GM21381 (cell line): ENCODE data around the gene UGP2.
A peak's percentile ranks its signal among the peaks of the same experiment; 100 is the strongest.
"Not testable (repeated sequence)": the region's sequence is repeated elsewhere in the genome, so short reads cannot be mapped to it uniquely, and the experiment has no call there.

Experiments
- ATAC-seq: cut with Tn5 transposase; IDR thresholded peaks from one replicate; pipeline ENCODE4 v1.9.1; 2021; ENCODE audit warnings: mild to moderate bottlenecking, moderate library complexity; ENCODE audit not compliant: unreplicated experiment

UGP2 gene

DNA sequence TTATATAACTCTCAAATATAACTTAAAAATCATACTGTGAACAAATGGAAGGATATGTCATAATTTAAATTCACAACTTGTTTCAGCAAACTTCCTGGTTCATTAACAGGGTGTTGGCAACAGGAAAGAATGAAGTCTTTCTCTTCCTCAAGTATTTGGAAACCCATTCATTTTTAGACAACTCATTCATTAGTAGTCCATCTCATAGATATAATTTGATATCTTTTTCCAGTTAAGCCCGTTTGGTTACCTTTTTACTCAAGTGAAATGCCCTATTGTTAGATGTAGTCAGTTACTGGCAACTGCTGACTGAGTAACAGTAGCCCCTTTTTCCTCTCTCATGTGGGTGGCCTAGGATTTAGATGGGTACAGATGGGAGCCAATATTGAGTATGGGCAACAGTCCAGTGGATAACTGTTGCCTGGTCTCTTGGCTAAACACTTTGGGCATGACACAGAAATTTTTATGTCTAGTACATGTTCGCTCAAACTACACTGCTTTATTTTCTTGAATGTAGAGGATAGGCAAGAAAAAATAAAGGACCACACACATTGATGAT, 4.6 kb upstream of the UGP2 start:
- no peak for ATAC-seq

DNA sequence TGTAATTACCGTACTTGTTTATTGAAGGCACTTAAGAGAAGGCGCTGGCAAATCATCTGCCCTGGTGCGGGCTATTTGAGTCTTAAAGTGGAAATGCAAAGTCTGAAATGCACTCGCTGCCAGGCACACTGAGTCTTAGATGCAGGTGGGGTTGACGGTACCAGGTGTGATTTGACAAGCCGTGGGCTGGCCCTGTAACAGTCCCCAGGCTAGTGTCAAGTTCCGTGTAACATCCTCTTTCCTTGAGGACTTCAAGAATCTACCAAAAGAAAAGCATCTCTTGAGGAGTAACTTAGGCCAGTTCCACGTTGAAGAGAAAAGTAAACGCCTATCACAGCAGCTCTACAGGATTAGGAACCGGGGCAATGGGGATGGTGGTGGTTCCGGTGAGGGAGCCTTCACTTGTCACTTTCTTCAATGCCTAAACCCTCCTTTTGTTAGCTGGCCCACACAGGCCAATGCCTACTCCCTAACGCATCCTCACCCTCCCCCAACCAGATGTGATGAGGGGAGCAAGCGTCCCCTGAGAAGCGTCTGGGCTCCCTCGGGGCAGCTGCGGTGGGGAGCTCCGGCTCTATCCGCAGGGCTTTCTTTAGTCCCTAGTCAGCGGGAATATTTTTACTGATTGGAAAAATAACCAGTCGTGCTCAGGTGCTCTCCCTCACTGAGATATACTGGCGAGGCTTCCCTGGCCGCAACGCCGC, 1.5 kb upstream of the UGP2 start:
- peak; percentile 28 for ATAC-seq

DNA sequence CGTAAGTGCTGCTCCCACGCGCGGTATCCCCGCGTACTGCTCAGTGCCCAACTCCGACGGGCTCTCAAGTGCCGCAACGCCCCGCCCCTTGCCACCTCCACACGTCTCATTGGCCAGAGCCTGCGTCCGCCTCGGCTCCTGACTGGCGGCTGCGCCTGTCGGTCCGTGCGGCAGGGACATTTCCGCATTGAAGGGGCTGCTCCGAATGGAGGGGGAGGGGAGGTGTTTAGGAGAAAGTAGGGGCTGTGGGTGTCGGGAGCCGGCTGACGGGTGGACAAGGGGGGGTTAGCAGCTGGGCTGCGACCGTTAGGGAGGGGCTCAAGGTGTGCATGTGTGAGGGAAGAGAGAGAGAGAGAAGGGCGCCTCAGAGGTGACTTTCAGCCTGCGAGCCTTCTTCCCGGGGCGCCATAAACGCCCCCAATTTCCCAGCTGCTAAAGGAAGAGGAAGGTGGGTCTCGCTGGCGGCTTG, 877 bp upstream of the UGP2 start:
- peak; percentile 89 for ATAC-seq

DNA sequence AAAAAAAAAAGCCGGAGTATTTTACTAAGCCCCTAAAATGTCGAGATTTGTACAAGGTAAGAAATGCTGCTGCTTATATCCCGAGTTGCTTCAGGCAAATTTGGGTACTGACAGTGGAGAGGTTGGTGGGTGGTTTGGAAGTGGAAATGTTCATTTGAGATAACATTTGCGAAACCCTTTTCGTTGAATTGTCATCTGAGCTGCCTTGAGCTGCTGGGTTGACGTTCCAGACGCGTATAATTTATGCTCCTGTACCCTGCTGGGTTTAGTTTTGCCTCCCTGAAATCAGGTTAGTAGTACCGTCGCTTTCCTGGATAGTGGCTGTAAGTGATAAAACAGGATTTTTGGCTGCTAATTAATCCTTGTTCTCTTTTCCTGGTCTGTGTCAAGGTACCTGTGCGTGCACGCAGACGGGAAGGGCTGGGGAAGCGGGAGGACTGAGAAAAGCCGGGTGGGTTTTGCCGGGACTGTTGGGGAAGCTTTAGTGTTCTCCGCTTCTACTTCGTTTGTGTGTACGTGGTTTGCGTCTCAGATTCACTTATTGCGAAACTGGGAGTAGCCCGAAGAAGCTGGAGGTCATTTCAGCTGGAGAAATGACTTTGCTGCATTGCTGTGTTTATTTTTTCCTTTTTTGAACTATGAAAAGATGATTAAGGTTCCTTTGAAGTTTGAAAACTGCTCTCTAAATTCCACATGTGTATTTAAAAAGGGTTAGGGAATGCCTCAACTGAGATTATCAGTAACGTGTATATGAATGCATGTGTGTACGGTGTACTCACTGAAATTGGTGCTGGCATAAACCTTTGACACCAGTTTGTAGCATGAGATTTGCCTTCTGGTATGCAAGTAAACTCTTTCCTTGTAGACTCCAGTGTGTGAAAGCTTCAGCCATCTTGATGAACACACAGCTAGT, 709 bp downstream of the UGP2 start:
- no peak for ATAC-seq

DNA sequence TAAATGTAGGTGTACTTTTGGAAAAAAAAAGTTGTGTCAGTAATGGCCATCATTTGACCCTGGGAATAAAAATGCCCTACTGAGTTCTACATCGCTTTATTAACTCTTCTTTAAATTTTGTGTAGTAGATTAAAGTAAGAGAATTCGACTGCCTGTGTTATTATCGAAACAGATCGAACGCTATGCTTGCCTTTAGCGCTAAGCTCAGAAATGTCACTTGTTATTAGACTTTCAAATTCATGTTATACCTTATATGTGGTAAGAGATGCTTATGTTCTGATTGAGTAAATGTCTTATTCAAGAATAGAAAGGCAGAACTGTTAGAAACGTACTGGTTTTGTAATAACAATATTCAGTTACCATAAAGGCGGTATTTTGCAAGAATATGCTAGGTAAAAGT, 1.4 kb downstream of the UGP2 start:
- no peak for ATAC-seq

DNA sequence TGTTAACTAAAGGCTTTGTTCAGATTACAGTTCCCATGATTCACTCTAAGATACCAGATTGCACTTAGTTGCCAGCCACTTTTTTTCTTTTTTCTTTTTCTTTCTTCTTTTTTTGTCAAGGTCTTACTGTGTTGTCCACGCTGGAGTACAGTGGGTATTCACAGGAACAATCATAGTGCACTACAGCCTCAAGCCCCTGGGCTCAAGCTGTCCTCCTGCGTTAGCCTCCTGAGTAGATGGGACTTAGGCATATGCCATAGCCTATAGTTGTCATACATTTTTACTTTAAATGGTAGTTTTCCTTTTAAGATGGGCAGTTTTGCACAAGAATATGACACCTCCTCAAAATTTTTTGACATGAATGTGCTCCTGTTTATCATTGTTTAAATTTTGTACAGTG, 2.1 kb downstream of the UGP2 start:
- ATAC-seq, result no peak

DNA sequence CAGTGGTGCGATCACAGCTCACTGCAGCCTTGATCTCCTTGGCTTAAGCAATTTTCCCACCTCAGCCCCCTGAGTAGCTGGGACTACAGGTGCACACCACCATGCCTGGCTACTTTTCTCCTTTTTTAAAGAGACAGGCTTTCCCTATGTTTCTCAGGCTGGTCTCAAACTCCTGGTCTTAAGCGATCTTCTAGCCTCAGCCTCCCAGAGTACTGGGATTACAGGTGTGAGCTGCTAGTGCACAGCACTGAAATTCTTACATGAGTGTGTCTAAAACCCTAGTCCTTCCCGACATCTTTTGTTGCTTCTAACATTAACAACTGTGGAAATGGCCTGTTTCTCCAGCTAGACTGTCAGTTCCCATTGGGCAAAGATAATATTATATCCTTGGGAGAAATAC, 2.9 kb downstream of the UGP2 start:
- no peak for ATAC-seq

DNA sequence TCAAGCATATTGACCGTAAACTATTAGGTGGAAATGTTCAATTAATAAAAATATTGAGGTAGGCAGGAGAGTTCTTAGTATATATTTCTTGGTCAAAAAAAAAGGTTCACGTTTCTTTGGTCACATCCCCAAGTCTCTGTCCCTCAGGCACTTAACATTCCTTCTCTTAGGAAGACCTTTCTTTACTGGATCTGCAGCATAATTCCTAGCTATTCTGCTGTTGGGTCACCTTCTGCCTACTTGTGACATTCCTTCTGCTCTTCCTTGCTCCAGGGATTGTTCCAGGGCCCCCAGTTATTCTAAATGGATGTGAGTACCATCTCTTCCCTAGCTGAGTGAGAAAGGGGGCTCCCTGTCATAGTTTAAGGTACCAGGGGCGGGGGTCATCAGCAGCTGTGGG, 4.2 kb downstream of the UGP2 start:
- no peak for ATAC-seq

DNA sequence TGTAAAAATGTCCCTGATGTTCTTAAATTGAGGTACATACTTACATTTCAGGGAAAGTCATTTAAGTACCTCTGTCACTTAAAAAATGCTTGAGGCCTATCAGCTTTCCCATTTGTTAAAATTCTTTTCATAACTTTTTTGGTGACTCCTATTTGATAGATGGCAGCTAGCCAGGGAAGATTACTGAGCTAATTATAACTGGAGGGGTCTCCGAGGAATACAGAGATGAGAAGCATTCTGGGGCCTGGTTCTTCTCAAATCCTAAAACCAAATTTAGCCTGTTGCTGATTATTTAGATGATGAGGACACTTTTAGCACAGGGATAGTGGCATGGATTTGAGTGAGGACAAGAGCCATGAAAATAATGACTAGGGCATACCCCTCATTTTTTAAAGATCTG, 4.8 kb downstream of the UGP2 start:
- no peak for ATAC-seq

DNA sequence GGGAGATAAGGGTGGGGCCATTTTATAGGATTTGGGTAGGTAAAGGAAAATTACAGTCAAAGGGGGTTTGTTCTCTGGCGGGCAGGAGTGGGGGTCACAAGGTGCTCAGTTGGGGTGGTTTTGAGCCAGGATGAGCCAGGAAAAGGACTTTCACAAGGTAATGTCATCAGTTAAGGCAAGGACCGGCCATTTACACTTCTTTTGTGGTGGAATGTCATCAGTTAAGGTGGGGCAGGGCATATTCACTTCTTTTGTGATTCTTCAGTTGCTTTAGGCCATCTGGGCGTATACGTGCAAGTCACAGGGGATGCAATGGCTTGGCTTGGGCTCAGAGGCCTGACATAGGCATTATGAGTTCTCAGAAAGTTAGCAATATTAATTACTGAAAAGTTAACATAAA, 5.9 kb downstream of the UGP2 start:
- not testable (repeated sequence) for ATAC-seq

DNA sequence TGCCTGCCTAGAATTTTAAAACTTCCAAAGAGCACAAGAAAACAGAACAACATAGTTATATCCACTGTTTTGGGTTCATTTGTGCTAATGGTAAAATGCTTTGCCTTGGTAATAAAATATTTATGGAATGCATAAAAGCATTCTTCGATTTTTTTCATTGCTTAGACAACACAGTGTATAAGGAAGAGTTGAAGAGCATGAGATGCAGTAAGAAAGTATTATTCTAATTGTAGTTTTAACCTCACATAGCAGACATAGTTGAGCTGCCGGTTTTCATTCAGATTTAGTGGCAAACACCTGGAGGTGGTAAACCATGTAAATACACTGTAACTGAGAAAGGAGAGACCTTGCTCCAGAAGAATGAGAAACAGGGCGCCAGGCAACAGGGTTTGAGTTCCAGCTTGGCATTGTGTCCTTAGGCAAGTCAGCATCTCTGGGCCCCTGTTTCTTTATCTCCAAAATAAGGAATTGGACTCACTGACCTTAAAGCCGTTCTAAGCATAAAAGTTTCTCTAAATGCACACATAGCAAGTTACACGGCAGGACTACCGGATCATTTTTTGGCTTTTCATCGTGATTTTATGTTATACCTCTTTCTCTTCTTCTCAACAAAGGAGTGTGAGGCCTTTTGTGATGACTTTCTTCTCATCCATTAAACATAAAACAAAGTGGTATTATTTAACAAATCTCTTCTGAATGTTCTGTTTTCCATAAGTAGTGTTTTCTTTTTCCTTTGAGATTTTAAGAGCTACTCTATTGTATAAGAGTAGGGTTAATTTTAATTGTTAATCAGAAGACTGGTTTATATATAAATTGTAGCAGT, 7.9 kb downstream of the UGP2 start:
- no peak for ATAC-seq

DNA sequence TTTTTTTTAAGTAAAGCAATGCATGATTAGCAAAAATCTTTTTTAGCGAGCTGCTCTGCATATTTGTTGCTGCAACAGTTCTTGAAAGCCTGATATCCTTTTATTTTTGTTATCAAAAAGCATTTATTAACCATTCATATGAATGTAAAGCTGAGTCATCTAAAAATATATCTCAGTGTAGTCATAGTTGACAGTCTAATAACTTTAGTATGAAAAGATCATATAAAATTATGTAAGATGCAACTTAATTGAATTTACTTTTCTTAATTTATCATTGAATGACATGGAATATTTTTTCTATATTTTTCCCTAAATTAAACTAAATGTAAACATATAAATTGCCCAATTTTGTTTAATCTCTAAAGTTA, 8.5 kb downstream of the UGP2 start:
- no peak for ATAC-seq

DNA sequence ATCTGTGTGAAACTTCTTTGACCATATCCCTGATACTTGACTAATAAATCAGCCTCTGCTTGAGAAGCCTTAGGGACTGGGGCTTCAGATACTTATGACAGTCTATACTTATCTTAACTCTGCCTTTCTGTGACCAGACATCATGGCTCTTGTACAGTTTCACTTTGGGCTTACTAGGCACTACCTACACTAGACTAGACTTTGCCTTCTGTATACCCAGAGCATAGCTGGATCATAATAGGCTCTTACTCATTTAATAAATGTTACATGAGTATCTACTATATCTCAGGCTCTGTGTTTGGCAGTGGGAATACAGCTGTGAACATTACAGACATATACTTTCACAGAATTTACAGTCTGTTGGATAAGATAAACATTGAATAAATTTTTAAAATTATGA, 9.0 kb downstream of the UGP2 start:
- ATAC-seq, result peak; percentile 51

DNA sequence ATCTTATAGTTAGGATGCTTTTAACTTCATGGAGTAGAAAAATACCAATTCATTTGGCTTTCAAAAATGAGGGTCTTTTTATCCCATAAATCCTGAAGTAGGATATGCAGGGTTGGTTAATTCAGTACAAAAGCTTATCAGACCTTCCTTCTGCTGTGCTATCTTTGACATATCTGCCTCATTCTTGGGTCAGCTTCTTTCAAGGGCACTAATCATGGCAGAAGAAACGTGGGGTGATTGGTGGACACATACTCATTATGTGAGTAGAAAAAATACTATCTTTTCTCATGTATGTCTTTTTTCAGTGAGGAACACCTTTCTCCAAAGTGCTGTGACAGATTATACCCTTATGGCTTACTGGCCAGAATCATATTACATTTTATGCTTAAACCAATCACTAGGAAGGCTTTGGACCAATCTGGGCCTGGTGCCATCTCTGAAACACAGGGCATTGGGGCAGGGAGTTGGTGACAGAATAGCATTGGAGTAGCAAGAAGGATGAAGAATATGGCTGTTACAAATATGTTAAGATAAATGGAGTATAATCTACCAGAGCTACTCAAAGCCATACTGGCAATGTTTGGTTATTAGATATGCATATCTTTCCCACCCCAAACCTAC, 10.1 kb downstream of the UGP2 start:
- ATAC-seq, result no peak

DNA sequence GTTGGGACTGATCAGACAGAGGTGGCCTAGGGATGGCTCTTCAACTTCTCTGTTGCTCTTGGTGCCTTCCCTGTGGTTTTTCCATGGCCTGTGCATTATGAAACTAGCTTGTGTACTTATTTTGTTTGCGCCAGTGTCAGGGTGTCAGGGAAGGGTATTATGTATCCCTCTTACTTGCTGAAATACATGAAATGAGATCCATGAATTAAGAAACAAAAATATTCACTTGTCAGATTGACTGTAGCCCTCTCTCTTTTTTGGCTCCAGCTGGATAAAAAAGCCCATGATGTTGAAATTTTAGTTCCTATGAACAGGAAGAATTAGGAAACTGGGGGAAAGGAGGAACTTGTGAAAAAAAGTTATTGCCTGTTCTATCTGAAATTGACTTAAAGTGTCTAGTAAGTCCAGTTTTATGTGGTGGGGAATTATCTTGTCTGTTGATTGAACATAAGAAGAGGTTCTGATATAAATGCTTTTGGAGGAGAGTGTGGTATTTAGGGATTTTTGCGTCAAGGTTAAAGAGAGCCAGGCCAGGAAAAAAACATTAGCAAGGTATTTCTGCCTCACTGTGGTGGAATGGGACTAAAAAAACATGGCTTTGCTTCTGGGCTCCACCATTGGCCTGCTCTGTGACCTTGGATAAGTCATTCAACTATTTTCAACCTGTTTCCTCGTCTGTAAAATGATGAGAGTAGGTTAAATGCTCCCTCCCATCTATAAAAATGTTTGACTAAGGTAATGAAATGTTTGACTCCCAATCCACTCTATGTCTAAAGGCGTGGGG, 12.0 kb downstream of the UGP2 start:
- ATAC-seq, result no peak

DNA sequence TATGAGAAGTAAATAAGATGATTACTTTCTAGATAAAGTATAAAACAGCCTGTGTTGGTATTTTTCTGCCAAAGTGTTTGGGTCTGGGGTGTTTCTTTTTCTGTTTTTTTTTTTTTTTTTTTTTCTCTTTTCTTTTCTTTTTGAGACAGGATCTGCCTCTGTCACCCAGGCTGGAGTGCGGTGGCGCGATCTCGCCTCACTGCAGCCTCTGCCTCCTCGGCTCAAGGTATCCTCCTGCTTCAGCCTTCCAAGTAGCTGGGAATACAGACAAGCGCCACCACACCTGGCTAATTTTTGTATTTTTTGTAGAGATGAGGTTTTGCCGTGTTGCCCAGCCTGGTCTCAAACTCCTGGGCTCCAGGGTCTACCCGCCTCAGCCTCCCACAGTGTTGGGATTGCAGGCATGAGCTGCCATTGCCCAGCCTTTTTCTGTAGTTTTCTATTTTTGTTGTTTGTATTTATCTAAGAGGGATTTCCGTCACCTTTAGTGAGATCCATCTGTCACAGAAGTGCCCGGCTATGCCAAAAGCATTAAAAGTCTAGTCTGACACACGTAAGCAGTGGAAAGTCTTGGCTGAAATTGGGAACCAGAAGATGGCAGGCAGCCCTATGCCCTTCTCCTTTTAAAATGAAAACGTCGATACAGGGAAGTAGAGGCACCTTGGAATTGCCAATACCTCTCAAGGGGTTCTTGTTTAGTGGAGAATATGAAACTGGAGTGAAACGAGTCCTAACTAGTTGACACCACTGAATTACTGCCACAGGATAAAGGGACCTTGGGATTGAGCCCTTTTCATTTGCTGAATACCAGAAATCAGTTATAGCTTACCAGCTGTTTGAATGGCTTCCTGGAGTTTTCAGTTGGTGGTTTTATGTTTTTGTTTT, 14.0 kb downstream of the UGP2 start:
- no peak for ATAC-seq

DNA sequence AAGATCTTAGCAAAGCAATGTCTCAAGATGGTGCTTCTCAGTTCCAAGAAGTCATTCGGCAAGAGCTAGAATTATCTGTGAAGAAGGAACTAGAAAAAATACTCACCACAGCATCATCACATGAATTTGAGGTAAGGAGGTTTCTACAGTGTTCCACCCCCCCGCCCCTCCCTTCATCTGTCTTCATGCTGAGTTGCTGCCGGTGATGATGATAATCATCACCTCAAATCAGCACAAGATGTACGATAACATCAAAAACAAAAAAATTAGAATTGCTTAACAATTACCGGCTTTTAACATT, 14.6 kb downstream of the UGP2 start:
- ATAC-seq, result no peak

DNA sequence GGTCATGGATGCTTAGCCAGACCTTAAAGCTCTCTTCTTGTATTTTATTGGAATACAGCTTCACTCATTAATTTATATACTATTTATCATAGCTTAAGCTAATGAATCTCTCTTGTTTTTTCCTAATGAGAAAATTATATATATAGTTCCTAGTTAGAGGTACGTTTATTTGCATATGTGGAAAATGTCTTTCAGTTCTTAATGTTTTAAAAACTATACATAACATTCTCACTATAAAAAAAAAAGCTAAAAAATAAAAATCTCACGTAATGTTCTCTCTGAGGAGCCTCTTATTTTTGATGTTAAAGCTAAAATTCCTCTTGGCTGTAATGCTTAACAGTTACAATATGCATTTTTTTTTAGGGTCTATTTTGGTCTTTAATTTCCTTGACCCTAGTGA, 16.6 kb downstream of the UGP2 start:
- ATAC-seq, result no peak

DNA sequence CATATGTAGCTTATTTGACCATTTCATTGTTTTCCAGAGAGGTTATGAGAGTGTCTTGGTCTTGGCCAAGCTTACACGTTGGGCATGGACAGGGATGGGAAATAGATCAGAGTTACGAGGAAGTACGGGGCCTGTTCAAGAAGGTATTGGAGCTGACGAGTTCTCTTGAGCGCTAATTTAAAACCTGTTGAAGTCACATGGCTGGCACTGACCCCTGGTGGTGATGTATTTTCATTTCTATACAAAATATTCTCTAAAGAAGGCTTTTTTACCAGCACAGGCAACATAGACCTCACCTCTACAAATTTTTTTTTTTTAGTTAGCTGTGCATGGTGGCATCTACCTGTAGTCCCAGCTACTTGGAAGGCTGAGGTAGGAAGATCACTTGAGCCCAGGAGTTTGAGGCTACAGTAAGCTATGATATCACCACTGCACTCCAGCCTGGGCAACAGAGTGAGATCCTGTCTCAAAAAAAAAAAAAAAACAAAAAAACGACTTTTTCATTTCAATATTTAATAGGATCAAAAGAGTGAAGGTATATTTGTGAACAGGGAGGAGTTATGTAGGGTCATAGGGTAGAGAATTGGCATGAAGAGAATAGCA, 19.6 kb downstream of the UGP2 start:
- peak; percentile 58 for ATAC-seq
